Measurements from ENCODE around the gene MLLT6. TPM values are rescaled to one million over a fixed set of nuclear protein-coding genes. Genes with fewer than 3 reads are reported as not detected.

MLLT6 gene
- total RNA-seq, 1 experiment from 2014 or later = 127 TPM

DNA sequence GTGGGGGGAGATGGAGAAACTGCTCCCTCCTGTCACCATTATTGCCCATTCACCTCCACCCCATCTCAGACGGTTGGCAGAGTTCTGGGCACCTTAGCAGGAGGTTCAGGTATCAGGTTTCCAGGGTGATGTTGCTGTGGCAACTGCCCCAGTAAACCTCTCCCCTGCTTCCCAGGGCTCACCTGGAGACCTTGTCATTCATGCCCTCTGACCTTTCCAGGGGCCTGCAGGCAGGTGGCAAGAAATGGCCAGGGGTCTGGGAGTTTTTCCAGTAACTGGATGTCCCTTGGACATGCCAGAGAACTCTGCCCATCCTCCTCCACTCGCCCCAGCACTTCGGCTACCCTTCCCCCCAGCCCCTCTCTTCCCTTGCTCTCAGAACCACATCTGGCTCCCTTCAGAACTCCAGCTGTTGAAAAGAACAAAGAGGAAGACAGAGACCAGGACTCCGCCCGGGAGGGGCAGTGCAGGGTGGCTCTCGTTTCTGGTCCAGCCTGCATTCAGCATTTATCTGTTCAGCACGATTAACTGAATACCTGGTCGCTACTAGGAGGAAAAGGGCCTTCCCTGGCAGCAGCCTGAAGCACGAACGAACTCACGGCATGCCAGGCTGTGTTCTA lies 8.5 kb downstream of the MLLT6 start:
- H3K79me2 ChIP-seq (ENCODE audit: low read depth) = peaks cover 6% of the 10 kb centered on the region; the same call in 1 of the 2 replicates
- intact Hi-C loops (cut with micrococcal nuclease; ENCODE audit: unreplicated experiment) = no loop called here
- no peaks in the 10 kb centered on the region for H3K9me2 ChIP-seq (ENCODE audit: insufficient read depth)
- no peaks in the 10 kb centered on the region for H3K9me3 ChIP-seq (ENCODE audit: insufficient read depth, low read depth)
- DNase-seq = no peak
- H3F3A ChIP-seq (ENCODE audit: insufficient read depth, low read depth) = peaks cover 30% of the 10 kb centered on the region; the same call in 1 of the 2 replicates
- H3K4me3 ChIP-seq = no peak overlapping the region
- no peak for TF ChIP-seq EZH2 (IDR thresholded peaks at IDR 0.05; ENCODE audit: low read depth)
- TF ChIP-seq, protein P1, sequence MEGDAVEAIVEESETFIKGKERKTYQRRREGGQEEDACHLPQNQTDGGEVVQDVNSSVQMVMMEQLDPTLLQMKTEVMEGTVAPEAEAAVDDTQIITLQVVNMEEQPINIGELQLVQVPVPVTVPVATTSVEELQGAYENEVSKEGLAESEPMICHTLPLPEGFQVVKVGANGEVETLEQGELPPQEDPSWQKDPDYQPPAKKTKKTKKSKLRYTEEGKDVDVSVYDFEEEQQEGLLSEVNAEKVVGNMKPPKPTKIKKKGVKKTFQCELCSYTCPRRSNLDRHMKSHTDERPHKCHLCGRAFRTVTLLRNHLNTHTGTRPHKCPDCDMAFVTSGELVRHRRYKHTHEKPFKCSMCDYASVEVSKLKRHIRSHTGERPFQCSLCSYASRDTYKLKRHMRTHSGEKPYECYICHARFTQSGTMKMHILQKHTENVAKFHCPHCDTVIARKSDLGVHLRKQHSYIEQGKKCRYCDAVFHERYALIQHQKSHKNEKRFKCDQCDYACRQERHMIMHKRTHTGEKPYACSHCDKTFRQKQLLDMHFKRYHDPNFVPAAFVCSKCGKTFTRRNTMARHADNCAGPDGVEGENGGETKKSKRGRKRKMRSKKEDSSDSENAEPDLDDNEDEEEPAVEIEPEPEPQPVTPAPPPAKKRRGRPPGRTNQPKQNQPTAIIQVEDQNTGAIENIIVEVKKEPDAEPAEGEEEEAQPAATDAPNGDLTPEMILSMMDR (conservative IDR thresholded peaks at IDR 0.05) = no peak
- peaks cover 14% of the 10 kb centered on the region for H4K20me1 ChIP-seq (ENCODE audit: insufficient read depth)
- POLR2A ChIA-PET (ENCODE audit: unreplicated experiment) = no interaction called here
- H3K4me2 ChIP-seq = no peak overlapping the region
- no peak overlapping the region for H3K27ac ChIP-seq
- H3K36me3 ChIP-seq (ENCODE audit: low read depth) = peaks cover 12% of the 10 kb centered on the region
- H2AFZ ChIP-seq = no peak overlapping the region
- no peaks in the 10 kb centered on the region for H3K27me3 ChIP-seq (ENCODE audit: insufficient read depth, low read depth)
- BruUV-seq (replicated peaks) = no TSS peak
- CTCF ChIA-PET = no interaction called here
- no peaks in the 10 kb centered on the region for H3K4me1 ChIP-seq (replicated peaks; ENCODE audit: insufficient read depth)

DNA sequence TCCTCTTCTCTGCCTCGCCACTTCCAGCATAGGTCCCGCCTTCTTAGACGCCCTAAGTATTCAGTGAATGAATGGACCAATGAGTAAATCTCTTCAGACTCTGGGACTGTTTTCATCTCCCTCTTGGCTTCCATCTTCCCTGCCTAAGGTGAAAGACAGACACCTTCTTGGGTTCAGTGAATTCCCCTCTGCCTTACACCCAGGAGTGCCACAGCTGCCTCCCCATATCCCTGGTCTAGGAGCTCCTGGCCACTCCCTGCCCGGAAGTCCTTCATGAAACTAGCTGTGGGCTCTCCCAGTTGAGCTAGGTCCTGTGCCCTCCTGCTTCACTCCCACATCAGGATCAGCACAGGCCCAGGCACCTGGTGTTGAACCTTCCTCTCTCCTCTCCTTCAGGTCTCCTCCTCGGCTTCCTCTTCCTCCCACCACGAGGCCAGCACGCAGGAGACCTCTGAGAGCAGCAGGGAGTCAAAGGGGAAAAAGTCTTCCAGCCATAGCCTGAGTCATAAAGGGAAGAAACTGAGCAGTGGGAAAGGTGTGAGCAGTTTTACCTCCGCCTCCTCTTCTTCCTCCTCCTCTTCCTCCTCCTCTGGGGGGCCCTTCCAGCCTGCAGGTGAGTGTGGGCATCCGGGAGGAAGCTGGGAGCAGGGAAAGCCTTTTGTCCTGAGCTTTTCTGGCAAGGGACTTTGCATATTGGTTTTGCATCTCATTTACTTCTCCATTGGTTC lies 10.3 kb downstream of the MLLT6 start:
- Histone ChIP-seq H3K27ac (no peak overlapping the region), H3K9me3 (ENCODE audit: insufficient read depth, low read depth) (no peaks in the 10 kb centered on the region), H3K4me1 (replicated peaks; ENCODE audit: insufficient read depth) (no peaks in the 10 kb centered on the region), H3K36me3 (ENCODE audit: low read depth) (peaks cover 6% of the 10 kb centered on the region; the same call in 1 of the 2 replicates), H3K4me3 (no peak overlapping the region), H2AFZ (no peak overlapping the region), H3K79me2 (ENCODE audit: low read depth) (no peaks in the 10 kb centered on the region; the same call in 1 of the 2 replicates), H3K4me2 (no peak overlapping the region), H3K9me2 (ENCODE audit: insufficient read depth) (no peaks in the 10 kb centered on the region), H3F3A (ENCODE audit: insufficient read depth, low read depth) (peaks cover 33% of the 10 kb centered on the region; the same call in 1 of the 2 replicates), H3K27me3 (ENCODE audit: insufficient read depth, low read depth) (no peaks in the 10 kb centered on the region), H4K20me1 (ENCODE audit: insufficient read depth) (peaks cover 7% of the 10 kb centered on the region)
- no peak for DNase-seq
- CTCF ChIA-PET = no interaction called here
- TF ChIP-seq EZH2 (IDR thresholded peaks at IDR 0.05; ENCODE audit: low read depth) = no peak
- TF ChIP-seq, protein P1 (conservative IDR thresholded peaks at IDR 0.05) = no peak
- intact Hi-C loops (cut with micrococcal nuclease; ENCODE audit: unreplicated experiment) = no loop called here
- BruUV-seq (replicated peaks) = no TSS peak
- POLR2A ChIA-PET (ENCODE audit: unreplicated experiment) = interaction anchor here (0.6 kb wide), 1 partner anchor 36 kb away, joined by 3 read pairs; no protein-coding TSS in a partner anchor

DNA sequence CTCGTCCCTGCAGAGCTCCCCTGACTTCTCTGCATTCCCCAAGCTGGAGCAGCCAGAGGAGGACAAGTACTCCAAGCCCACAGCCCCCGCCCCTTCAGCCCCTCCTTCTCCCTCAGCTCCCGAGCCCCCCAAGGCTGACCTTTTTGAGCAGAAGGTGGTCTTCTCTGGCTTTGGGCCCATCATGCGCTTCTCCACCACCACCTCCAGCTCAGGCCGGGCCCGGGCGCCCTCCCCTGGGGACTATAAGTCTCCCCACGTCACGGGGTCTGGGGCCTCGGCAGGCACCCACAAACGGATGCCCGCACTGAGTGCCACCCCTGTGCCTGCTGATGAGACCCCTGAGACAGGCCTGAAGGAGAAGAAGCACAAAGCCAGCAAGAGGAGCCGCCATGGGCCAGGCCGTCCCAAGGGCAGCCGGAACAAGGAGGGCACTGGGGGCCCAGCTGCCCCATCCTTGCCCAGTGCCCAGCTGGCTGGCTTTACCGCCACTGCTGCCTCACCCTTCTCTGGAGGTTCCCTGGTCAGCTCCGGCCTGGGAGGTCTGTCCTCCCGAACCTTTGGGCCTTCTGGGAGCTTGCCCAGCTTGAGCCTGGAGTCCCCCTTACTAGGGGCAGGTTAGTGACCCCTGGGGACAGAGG lies 11.4 kb downstream of the MLLT6 start:
- Histone ChIP-seq H3K4me1 (replicated peaks; ENCODE audit: insufficient read depth) (no peaks in the 10 kb centered on the region), H3K27me3 (ENCODE audit: insufficient read depth, low read depth) (no peaks in the 10 kb centered on the region), H2AFZ (no peak overlapping the region), H3K4me3 (no peak overlapping the region), H3K27ac (no peak overlapping the region), H4K20me1 (ENCODE audit: insufficient read depth) (no peaks in the 10 kb centered on the region; the same call in none of the 2 replicates), H3K36me3 (ENCODE audit: low read depth) (peaks cover 6% of the 10 kb centered on the region; the same call in 1 of the 2 replicates), H3K9me2 (ENCODE audit: insufficient read depth) (no peaks in the 10 kb centered on the region), H3K9me3 (ENCODE audit: insufficient read depth, low read depth) (no peaks in the 10 kb centered on the region), H3F3A (ENCODE audit: insufficient read depth, low read depth) (peaks cover 37% of the 10 kb centered on the region; the same call in 1 of the 2 replicates), H3K79me2 (ENCODE audit: low read depth) (no peaks in the 10 kb centered on the region), H3K4me2 (no peak overlapping the region)
- ChIA-PET CTCF (interaction anchor here (0.7 kb wide), 1 partner anchor 39 kb away, joined by 3 read pairs; no protein-coding TSS in a partner anchor), POLR2A (ENCODE audit: unreplicated experiment) (no interaction called here)
- no TSS peak for BruUV-seq (replicated peaks)
- DNase-seq = no peak
- intact Hi-C loops (cut with micrococcal nuclease; ENCODE audit: unreplicated experiment) = no loop called here
- TF ChIP-seq, protein P1 (conservative IDR thresholded peaks at IDR 0.05) = no peak
- no peak for TF ChIP-seq EZH2 (IDR thresholded peaks at IDR 0.05; ENCODE audit: low read depth)

Measured in PC-9 (cell line).